ENCODE data around the gene PADI2. TPM values are rescaled to one million over a fixed set of nuclear protein-coding genes. Genes with fewer than 3 reads are reported as not detected.

Gene PADI2
- total RNA-seq, 6 donors from 2014 or later = 1.9 to 25.2 (median 4.9) TPM

DNA sequence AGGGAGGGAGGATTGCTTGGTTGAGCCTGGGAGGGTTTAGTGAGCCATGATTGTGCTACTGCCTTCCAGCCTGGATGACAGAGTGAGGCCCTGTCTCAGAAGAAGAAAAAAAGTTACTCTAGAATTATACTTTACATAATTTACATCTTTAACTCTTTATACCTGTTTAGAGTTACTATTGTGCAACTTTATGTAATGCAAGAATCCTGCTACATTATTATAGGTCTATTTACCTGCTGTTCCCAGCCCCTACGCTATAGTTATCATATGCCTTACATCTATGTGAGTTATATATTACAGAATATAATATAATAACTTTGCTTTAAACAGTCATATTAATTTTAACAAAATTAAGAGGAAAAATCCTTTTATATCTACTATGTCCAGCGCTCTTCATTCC, 79.7 kb downstream of the PADI2 start:
- Histone ChIP-seq H3K9me3 (no peaks in the 10 kb centered on the region), H3K36me3 (peaks cover 7 to 69% (median 45%) of the 10 kb centered on the region in 4 donors), H3K27ac (no peak overlapping the region), H3K4me3 (no peak overlapping the region), H3K4me1 (no peaks in the 10 kb centered on the region), H3K27me3 (no peaks in the 10 kb centered on the region)
- DNase-seq (no peak), ATAC-seq (ENCODE audit: low FRiP score in 2 of 2) (no peak)
- WGBS, 2 donors = 99 to 100% methylated on average over 2 of the region's 2 CpGs
- TF ChIP-seq EP300 (IDR thresholded peaks at IDR 0.05) (no peak), POLR2A (IDR thresholded peaks at IDR 0.05) (no peak), POLR2AphosphoS5 (IDR thresholded peaks at IDR 0.05) (no peak), CTCF (IDR thresholded peaks at IDR 0.05) (no peak)

- no peak overlapping the region for H3K27ac ChIP-seq
- ATAC-seq (ENCODE audit: low FRiP score in 2 of 2) (no peak), DNase-seq (no peak)
- no peak for TF ChIP-seq POLR2A (IDR thresholded peaks at IDR 0.05)
- peaks cover 0 to 3% (median 1%) of the 10 kb centered on the region in 4 donors for H3K4me1 ChIP-seq
- no peaks in the 10 kb centered on the region for H3K9me3 ChIP-seq
- H3K4me3 ChIP-seq = no peak overlapping the region
- WGBS, 2 donors = 93 to 95% methylated on average over 4 of the region's 4 CpGs
- H3K36me3 ChIP-seq = peaks cover 6 to 66% (median 34%) of the 10 kb centered on the region in 4 donors
- no peaks in the 10 kb centered on the region for H3K27me3 ChIP-seq
Observed at GRCh38 chr1:17033481-17033880, 85.8 kb downstream of the PADI2 start.

DNA sequence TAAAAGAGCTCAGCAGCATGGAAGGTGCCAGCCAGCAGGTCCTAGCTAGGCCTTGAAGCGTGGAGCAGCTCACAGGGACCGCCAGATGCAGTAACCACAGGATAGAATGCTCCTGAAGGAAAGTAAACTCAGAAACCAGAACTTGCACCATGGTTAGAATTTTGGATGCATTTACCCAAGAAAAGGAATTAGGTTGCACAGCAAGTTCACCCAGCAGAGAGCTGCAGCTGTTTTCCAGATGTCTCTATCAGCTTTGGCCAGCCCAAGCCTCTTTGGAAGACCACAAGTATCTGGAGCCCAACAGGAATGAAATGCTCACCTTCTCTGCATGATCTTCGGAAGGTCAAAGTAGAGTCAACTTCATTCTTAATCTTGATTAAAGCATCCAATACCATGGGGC, 86.5 kb downstream of the PADI2 start:
- no peaks in the 10 kb centered on the region for H3K27me3 ChIP-seq
- ATAC-seq (ENCODE audit: low FRiP score in 2 of 2) = no peak
- H3K27ac ChIP-seq = no peak overlapping the region
- peaks cover 6 to 67% (median 35%) of the 10 kb centered on the region in 4 donors for H3K36me3 ChIP-seq
- WGBS, 2 donors = 96 to 98% methylated on average over 3 of the region's 3 CpGs
- TF ChIP-seq POLR2A (IDR thresholded peaks at IDR 0.05) = no peak
- no peak for TF ChIP-seq POLR2AphosphoS5 (IDR thresholded peaks at IDR 0.05)
- TF ChIP-seq EP300 (IDR thresholded peaks at IDR 0.05) = no peak
- no peak for TF ChIP-seq CTCF (IDR thresholded peaks at IDR 0.05)
- peaks cover 0 to 9% (median 5%) of the 10 kb centered on the region in 4 donors for H3K4me1 ChIP-seq
- no peak overlapping the region for H3K4me3 ChIP-seq
- no peak for DNase-seq
- H3K9me3 ChIP-seq = no peaks in the 10 kb centered on the region

DNA sequence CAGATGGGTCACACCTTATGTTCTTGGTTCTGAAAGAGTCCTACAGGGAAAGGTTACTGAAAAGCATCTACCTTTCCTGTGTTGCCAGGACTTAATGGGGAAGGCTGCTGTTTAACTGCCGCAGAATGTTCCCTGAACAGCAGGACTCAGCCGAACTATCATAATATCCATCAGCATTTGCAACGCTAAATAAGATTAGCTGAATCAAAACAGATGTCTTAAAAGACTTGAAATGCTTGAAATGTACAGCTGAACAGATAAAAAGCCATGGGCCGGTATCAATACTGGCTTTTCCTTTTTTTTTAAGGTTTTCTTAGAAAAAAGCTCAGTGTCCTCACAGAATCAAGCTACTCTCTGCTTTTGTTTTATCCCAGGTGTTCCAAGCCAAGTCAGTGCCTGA, 87.8 kb downstream of the PADI2 start:
- 95 to 99% methylated on average over 4 of the region's 4 CpGs for WGBS, 2 donors
- DNase-seq = no peak
- H3K9me3 ChIP-seq = no peaks in the 10 kb centered on the region
- no peak for ATAC-seq (ENCODE audit: low FRiP score in 2 of 2)
- no peak overlapping the region for H3K27ac ChIP-seq
- TF ChIP-seq CTCF (IDR thresholded peaks at IDR 0.05) = no peak
- no peaks in the 10 kb centered on the region for H3K27me3 ChIP-seq
- H3K36me3 ChIP-seq = peaks cover 6 to 73% (median 41%) of the 10 kb centered on the region in 4 donors
- no peak overlapping the region for H3K4me3 ChIP-seq
- H3K4me1 ChIP-seq = peaks cover 0 to 21% (median 11%) of the 10 kb centered on the region in 4 donors

GRCh38 chr1:17030206-17030605, 89.0 kb downstream of the PADI2 start:
- peaks cover 6 to 86% (median 50%) of the 10 kb centered on the region in 4 donors for H3K36me3 ChIP-seq
- no peak for DNase-seq
- 81 to 91% methylated on average over 4 of the region's 4 CpGs for WGBS, 2 donors

More at GRCh38 chr1:17030206-17030605, 89.0 kb downstream of the PADI2 start:
- peaks cover 0 to 21% (median 11%) of the 10 kb centered on the region in 4 donors for H3K4me1 ChIP-seq
- TF ChIP-seq POLR2A (IDR thresholded peaks at IDR 0.05) (no peak), CTCF (IDR thresholded peaks at IDR 0.05) (no peak), POLR2AphosphoS5 (IDR thresholded peaks at IDR 0.05) (no peak), EP300 (IDR thresholded peaks at IDR 0.05) (no peak)
- no peaks in the 10 kb centered on the region for H3K9me3 ChIP-seq
- no peak overlapping the region for H3K27ac ChIP-seq
- no peak for ATAC-seq (ENCODE audit: low FRiP score in 2 of 2)
- no peaks in the 10 kb centered on the region for H3K27me3 ChIP-seq
- no peak overlapping the region for H3K4me3 ChIP-seq

Measured in upper lobe of left lung (tissue), 6 donors.